GM23338 (cell line): Measurements from ENCODE around the gene BSND.

Experiments used
- CREB1 ChIP-seq: fragments of 250-450 bp; sonication (Bioruptor Pico); IDR thresholded peaks from 2 replicates; pipeline ENCODE4 v1.5.0; 2020; ENCODE audit warnings: low read depth, mild to moderate bottlenecking, moderate library complexity
- CTCF ChIP-seq, 2 experiments: fragments of 200-600 bp in 1 of 2; sonication (generic) in 1 of 2; conservative IDR thresholded peaks; 2 replicates each; pipeline versions ENCODE4 v1.5.1 to v1.6.1; 2016 to 2017; ENCODE audit warnings: antibody characterized with exemption in 2 of 2, low read depth in 2 of 2, mild to moderate bottlenecking in 2 of 2, moderate library complexity in 1 of 2
- EZH2 ChIP-seq: fragments of 200-600 bp; sonication (generic); IDR thresholded peaks from one replicate; pipeline ENCODE4 v1.8.0; 2017; ENCODE audit warnings: antibody characterized with exemption, mild to moderate bottlenecking, low read depth; ENCODE audit not compliant: unreplicated experiment
- EZH2phosphoT487 ChIP-seq: fragments of 200-600 bp; sonication (generic); IDR thresholded peaks from one replicate; pipeline ENCODE4 v1.8.1; 2018; ENCODE audit warnings: antibody characterized with exemption; ENCODE audit not compliant: unreplicated experiment
- JUNB ChIP-seq: IDR thresholded peaks from one replicate; pipeline ENCODE4 v1.6.1; 2016; ENCODE audit warnings: antibody characterized with exemption; ENCODE audit not compliant: unreplicated experiment
- POLR2AphosphoS5 ChIP-seq: IDR thresholded peaks from 2 replicates; pipeline ENCODE4 v1.6.1; 2016; ENCODE audit warnings: antibody characterized with exemption, low read depth
- REST ChIP-seq: IDR thresholded peaks from one replicate; pipeline ENCODE4 v1.6.1; 2018; ENCODE audit warnings: antibody characterized with exemption; ENCODE audit not compliant: unreplicated experiment

GRCh38 chr1:55021942-55022546 is 23.3 kb downstream of the BSND start:
- TF ChIP-seq CTCF (conservative IDR thresholded peaks at IDR 0.05; ENCODE audit: low read depth in 2 of 2) (peak; percentile 95 to 97), JUNB (no peak), EZH2phosphoT487 (no peak), POLR2AphosphoS5 (no peak), EZH2 (no peak), REST (no peak), CREB1 (no peak)
